Loucy (cell line): ENCODE measurements around the gene GFRA1.

ENCODE experiments used
- H2AFZ ChIP-seq: fragments of 200-600 bp; sonication (generic); 2 replicates; pipeline ENCODE4 v1.6.0; 2016; ENCODE audit warnings: antibody characterized with exemption, mild to moderate bottlenecking, low read length, moderate library complexity
- H3F3A ChIP-seq: fragments of 200-600 bp; 2 replicates; pipeline ENCODE4 v1.6.0; 2016; ENCODE audit warnings: antibody characterized with exemption, low read depth, mild to moderate bottlenecking
- H3K27me3 ChIP-seq: fragments of 200-600 bp; sonication (generic); 2 replicates; pipeline ENCODE4 v1.6.1; 2014; ENCODE audit warnings: low read length, mild to moderate bottlenecking; ENCODE audit not compliant: insufficient read depth, poor library complexity, severe bottlenecking
- H3K36me3 ChIP-seq: fragments of 200-600 bp; sonication (generic); 2 replicates; pipeline ENCODE4 v1.6.1; 2016; ENCODE audit warnings: low read length; ENCODE audit not compliant: insufficient read depth
- H3K4me1 ChIP-seq: fragments of 200-600 bp; sonication (generic); 2 replicates; pipeline ENCODE4 v1.5.1; 2014; ENCODE audit warnings: low read length, mild to moderate bottlenecking; ENCODE audit not compliant: insufficient read depth, poor library complexity, severe bottlenecking
- H3K4me2 ChIP-seq: fragments of 200-600 bp; sonication (generic); 2 replicates; pipeline ENCODE4 v1.6.0; 2014; ENCODE audit warnings: antibody characterized with exemption, low read length, low read depth, mild to moderate bottlenecking; ENCODE audit not compliant: poor library complexity, severe bottlenecking
- H3K4me3 ChIP-seq: fragments of 200-600 bp; sonication (generic); 2 replicates; pipeline ENCODE4 v1.5.1; 2014; ENCODE audit warnings: low read length, mild to moderate bottlenecking, mixed read lengths; ENCODE audit not compliant: poor library complexity, severe bottlenecking
- H3K79me2 ChIP-seq: fragments of 200-600 bp; sonication (generic); 2 replicates; pipeline ENCODE4 v1.6.1; 2014; ENCODE audit warnings: low read length; ENCODE audit not compliant: insufficient read depth
- H3K9ac ChIP-seq: fragments of 200-600 bp; sonication (generic); 2 replicates; pipeline ENCODE4 v1.6.0; 2014; ENCODE audit warnings: mild to moderate bottlenecking, low read depth, low read length, moderate library complexity; ENCODE audit not compliant: poor library complexity, severe bottlenecking
- H3K9me2 ChIP-seq: fragments of 200-600 bp; sonication (generic); replicated peaks from 2 replicates; pipeline ENCODE4 v1.6.1; 2016; ENCODE audit warnings: low read depth, low read length, mixed read lengths
- H3K9me3 ChIP-seq: fragments of 200-600 bp; sonication (generic); 2 replicates; pipeline ENCODE4 v1.6.1; 2014; ENCODE audit warnings: mild to moderate bottlenecking, antibody characterized with exemption, low read length, low read depth; ENCODE audit not compliant: insufficient read depth
- H4K20me1 ChIP-seq: fragments of 200-600 bp; sonication (generic); 2 replicates; pipeline ENCODE4 v1.6.0; 2014; ENCODE audit warnings: antibody characterized with exemption, low read length, mild to moderate bottlenecking; ENCODE audit not compliant: insufficient read depth, poor library complexity, severe bottlenecking
- EZH2phosphoT487 ChIP-seq: fragments of 200-600 bp; IDR thresholded peaks from 2 replicates; pipeline ENCODE4 v1.6.1; 2018; ENCODE audit warnings: antibody characterized with exemption, mild to moderate bottlenecking, moderate library complexity, borderline replicate concordance
- TF ChIP-seq, protein P1 (sequence below): fragments of 200-600 bp; sonication (generic); conservative IDR thresholded peaks from 2 replicates; pipeline ENCODE4 v1.5.1; 2014; ENCODE audit warnings: mild to moderate bottlenecking, antibody characterized with exemption, low read length

GFRA1 gene

DNA sequence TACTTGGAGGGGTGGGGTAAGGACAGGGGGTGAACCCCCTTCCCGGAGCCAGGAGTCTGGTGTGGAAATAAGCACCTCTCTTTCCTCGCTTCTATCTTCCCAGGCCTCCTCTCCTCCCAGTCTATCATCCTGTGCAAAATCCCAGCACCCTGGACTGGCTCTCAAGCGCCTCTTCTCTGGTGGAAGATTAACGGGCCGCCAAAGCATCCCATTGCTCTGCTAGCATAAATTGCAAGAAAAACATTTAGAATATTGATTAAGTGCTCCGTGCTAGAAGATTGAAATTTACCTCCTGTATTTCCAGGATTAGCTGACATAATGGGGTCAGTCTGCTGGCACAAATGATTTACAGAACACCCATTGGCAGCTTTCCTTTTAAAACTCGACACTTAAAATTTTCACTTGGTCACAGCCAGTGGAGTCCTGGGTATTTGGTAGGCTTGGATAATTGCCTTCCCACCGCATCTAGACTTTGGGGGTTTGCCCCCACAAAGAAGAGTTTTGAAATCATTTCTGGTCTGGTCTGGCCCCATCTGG, 189.7 kb downstream of the GFRA1 start:
- H3K4me1 ChIP-seq, result peaks cover 48% of the 10 kb centered on the region
- H3K4me3 ChIP-seq, result no peak overlapping the region
- no peak overlapping the region for H2AFZ ChIP-seq
- H3K36me3 ChIP-seq, result peaks cover 5% of the 10 kb centered on the region; the same call in 1 of the 2 replicates
- no peaks in the 10 kb centered on the region for H4K20me1 ChIP-seq
- H3K9me3 ChIP-seq, result no peaks in the 10 kb centered on the region
- H3K27me3 ChIP-seq, result no peaks in the 10 kb centered on the region
- no peaks in the 10 kb centered on the region for H3F3A ChIP-seq
- no peak overlapping the region for H3K9ac ChIP-seq
- H3K9me2 ChIP-seq, result no peaks in the 10 kb centered on the region
- H3K4me2 ChIP-seq, result peak overlapping the region; percentile 58
- H3K79me2 ChIP-seq, result no peaks in the 10 kb centered on the region
- TF ChIP-seq, protein P1, sequence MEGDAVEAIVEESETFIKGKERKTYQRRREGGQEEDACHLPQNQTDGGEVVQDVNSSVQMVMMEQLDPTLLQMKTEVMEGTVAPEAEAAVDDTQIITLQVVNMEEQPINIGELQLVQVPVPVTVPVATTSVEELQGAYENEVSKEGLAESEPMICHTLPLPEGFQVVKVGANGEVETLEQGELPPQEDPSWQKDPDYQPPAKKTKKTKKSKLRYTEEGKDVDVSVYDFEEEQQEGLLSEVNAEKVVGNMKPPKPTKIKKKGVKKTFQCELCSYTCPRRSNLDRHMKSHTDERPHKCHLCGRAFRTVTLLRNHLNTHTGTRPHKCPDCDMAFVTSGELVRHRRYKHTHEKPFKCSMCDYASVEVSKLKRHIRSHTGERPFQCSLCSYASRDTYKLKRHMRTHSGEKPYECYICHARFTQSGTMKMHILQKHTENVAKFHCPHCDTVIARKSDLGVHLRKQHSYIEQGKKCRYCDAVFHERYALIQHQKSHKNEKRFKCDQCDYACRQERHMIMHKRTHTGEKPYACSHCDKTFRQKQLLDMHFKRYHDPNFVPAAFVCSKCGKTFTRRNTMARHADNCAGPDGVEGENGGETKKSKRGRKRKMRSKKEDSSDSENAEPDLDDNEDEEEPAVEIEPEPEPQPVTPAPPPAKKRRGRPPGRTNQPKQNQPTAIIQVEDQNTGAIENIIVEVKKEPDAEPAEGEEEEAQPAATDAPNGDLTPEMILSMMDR, result no peak
- no peak for TF ChIP-seq EZH2phosphoT487

- Histone ChIP-seq H3K79me2 (no peaks in the 10 kb centered on the region), H2AFZ (no peak overlapping the region), H3K4me3 (no peak overlapping the region), H3K27me3 (no peaks in the 10 kb centered on the region), H4K20me1 (no peaks in the 10 kb centered on the region), H3K9me2 (no peaks in the 10 kb centered on the region), H3K4me1 (peaks cover 51% of the 10 kb centered on the region), H3K9me3 (no peaks in the 10 kb centered on the region), H3F3A (no peaks in the 10 kb centered on the region), H3K4me2 (no peak overlapping the region), H3K9ac (no peak overlapping the region), H3K36me3 (peaks cover 8% of the 10 kb centered on the region; the same call in 1 of the 2 replicates)
- TF ChIP-seq, protein P1, result no peak
- no peak for TF ChIP-seq EZH2phosphoT487
Observed at GRCh38 chr10:116082762-116083161, 190.2 kb downstream of the GFRA1 start.

DNA sequence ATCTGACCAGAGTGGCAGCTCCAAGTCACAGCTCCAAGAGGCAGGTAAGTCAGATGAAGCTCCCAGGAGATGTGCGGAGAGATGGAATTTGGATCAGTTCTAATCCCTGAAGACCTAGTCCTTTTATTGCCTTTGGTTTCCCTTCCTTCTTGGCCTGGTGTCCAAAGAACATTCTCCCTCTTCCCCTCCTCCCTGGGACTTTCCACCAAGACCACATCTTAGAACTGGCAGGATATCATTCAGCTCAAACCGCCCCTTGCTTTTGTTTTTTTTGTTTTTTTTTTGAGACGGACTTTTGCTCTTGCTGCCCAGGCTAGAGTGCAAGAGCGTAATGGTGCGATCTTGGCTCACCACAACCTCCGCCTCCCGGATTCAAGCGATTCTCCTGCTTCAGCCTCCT, 190.8 kb downstream of the GFRA1 start:
- no peak overlapping the region for H3K4me2 ChIP-seq
- no peak overlapping the region for H2AFZ ChIP-seq
- H4K20me1 ChIP-seq, result no peaks in the 10 kb centered on the region
- no peaks in the 10 kb centered on the region for H3K27me3 ChIP-seq
- H3K9me2 ChIP-seq, result no peaks in the 10 kb centered on the region
- H3K4me1 ChIP-seq, result peaks cover 56% of the 10 kb centered on the region
- no peaks in the 10 kb centered on the region for H3K79me2 ChIP-seq
- no peak overlapping the region for H3K9ac ChIP-seq
- peaks cover 8% of the 10 kb centered on the region; the same call in 1 of the 2 replicates for H3K36me3 ChIP-seq
- no peaks in the 10 kb centered on the region for H3F3A ChIP-seq
- H3K4me3 ChIP-seq, result no peak overlapping the region
- no peaks in the 10 kb centered on the region for H3K9me3 ChIP-seq
- no peak for TF ChIP-seq EZH2phosphoT487
- TF ChIP-seq, protein P1, result no peak
